IPS DF 6.9 (cell line): ENCODE results near the gene BNC2.

Experiments used
- DNase-seq: peaks from one replicate; pipeline ENCODE4 v3.0.0-alpha.2; 2013; ENCODE audit warnings: low read depth, low spot score
- H3K27ac ChIP-seq: one replicate; pipeline ENCODE4 v1.5.1; 2013; ENCODE audit warnings: low read length, control low read depth
- H3K27me3 ChIP-seq: 2 replicates; pipeline ENCODE4 v1.6.1; 2013; ENCODE audit warnings: mild to moderate bottlenecking, low read length; ENCODE audit not compliant: control insufficient read depth, insufficient read depth
- H3K36me3 ChIP-seq: 2 replicates; pipeline ENCODE4 v1.6.1; 2013; ENCODE audit warnings: low read length; ENCODE audit not compliant: control insufficient read depth, insufficient read depth
- H3K4me1 ChIP-seq: 2 replicates; pipeline ENCODE4 v1.6.1; 2013; ENCODE audit warnings: low read length; ENCODE audit not compliant: control insufficient read depth, insufficient read depth
- H3K4me3 ChIP-seq: 2 replicates; pipeline ENCODE4 v1.5.1; 2013; ENCODE audit warnings: mild to moderate bottlenecking, low read length
- H3K9me3 ChIP-seq: 2 replicates; pipeline ENCODE4 v1.6.1; 2013; ENCODE audit warnings: low read length, inconsistent platforms; ENCODE audit not compliant: control insufficient read depth, insufficient read depth
- WGBS: extraction: QIAGEN DNeasy Blood & Tissue Kit; methylation state at CpG from one replicate; pipeline ENCODE4 v1.1.7; 2013; ENCODE audit warnings: mixed read lengths, missing lambda C conversion rate; ENCODE audit not compliant: insufficient read length, insufficient coverage; 5-methylcytosine and 5-hydroxymethylcytosine counted together

Gene BNC2

DNA sequence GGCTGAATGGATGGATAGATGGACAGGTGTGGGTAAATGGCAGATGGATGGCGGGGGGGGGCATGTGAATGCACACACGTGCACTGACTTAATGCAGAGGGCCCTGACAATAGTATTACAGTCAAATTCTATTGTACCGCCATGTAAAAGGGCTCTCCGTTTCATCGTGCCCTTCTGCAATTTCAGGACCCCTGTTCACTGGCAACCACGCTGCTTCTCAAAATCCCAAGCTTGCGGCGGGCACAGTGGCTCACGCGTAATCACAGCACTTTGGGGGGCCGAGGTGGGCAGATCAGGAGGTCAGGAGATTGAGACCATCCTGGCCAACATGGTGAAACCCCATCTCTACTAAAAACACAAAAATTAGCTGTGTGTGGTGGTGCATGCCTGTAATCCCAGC is 211.4 kb downstream of the BNC2 start:
- no peak overlapping the region for H3K27ac ChIP-seq
- no peaks in the 10 kb centered on the region for H3K9me3 ChIP-seq
- peaks cover 3% of the 10 kb centered on the region; the same call in 1 of the 2 replicates for H3K4me1 ChIP-seq
- DNase-seq, result no peak
- no peaks in the 10 kb centered on the region for H3K27me3 ChIP-seq
- no peak overlapping the region for H3K4me3 ChIP-seq
- no peaks in the 10 kb centered on the region for H3K36me3 ChIP-seq
- no CpG with 5 or more reads among the region's 11 CpGs for WGBS

DNA sequence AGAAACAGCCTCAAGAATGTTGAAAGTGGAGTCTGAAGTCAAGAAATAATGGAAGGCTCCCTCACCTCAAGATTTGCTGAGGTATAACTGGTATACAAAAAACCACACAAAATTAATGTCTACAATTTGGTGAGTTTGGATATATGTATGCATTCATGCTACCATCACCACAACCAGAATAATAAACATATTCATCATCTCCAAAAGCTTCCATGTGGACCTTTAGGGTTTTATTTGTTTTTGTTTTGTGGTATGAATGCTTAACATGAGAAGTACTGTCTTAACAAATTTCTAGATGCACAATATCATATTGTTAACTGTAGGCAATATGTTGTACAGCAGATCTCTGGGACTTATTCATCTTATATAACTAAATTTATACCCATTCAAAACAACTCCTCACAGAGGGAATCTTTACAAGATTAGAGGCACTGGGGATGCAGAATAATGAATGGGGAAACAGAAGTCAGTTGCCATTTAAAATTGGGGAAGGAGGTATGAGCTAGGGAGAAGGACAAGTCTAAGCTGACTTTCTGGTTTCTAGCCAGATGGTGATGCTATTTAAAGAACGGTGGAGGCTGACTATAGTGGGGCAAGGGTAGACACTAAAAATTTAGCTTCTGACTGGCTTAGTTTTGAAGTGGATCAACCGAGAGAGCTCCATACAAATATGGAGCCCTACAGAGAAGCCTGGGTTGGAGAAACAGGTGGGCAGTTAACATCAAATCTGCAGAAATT is 213.9 kb downstream of the BNC2 start:
- no peak for DNase-seq
- no peaks in the 10 kb centered on the region for H3K36me3 ChIP-seq
- WGBS, result no CpG with 5 or more reads among the region's 2 CpGs
- H3K9me3 ChIP-seq, result no peaks in the 10 kb centered on the region
- H3K27me3 ChIP-seq, result no peaks in the 10 kb centered on the region
- H3K4me3 ChIP-seq, result no peak overlapping the region
- peaks cover 7% of the 10 kb centered on the region; the same call in 1 of the 2 replicates for H3K4me1 ChIP-seq
- H3K27ac ChIP-seq, result no peak overlapping the region

DNA sequence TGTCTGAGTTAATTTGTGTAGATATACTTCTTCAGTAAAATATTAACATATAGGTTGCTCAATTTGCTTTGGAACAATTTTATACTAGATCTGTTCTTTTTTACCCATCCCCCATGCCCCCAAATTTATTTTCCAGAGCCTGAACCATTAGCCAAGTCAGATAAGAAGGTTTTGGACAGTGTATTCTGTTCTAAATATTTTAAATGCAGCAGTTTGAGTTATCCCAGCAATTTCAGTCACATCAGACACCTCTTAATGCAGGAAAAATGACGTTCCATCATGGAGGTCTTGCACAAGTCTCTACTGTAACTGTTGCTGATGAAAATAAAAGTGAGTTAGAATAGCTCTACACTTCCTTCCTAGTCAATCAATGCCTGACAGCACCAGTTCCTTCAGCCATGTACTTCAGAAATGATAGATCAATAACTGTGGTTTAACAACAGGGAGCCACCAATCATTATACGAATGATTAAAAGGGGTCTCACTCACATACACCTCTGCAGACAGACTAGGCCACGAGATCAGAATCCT is 215.8 kb downstream of the BNC2 start:
- no peak overlapping the region for H3K4me3 ChIP-seq
- H3K9me3 ChIP-seq, result no peaks in the 10 kb centered on the region
- peaks cover 7% of the 10 kb centered on the region; the same call in 1 of the 2 replicates for H3K4me1 ChIP-seq
- DNase-seq, result no peak
- no peak overlapping the region for H3K27ac ChIP-seq
- no CpG with 5 or more reads among the region's 3 CpGs for WGBS
- no peaks in the 10 kb centered on the region for H3K36me3 ChIP-seq
- no peaks in the 10 kb centered on the region for H3K27me3 ChIP-seq

- no peaks in the 10 kb centered on the region for H3K36me3 ChIP-seq
- no peak overlapping the region for H3K4me3 ChIP-seq
- no peak for DNase-seq
- H3K9me3 ChIP-seq, result no peaks in the 10 kb centered on the region
- no peaks in the 10 kb centered on the region for H3K27me3 ChIP-seq
- no CpG with 5 or more reads among the region's 13 CpGs for WGBS
- peaks cover 7% of the 10 kb centered on the region; the same call in 1 of the 2 replicates for H3K4me1 ChIP-seq
- no peak overlapping the region for H3K27ac ChIP-seq
Observed at GRCh38 chr9:16653491-16654399, 216.7 kb downstream of the BNC2 start.

DNA sequence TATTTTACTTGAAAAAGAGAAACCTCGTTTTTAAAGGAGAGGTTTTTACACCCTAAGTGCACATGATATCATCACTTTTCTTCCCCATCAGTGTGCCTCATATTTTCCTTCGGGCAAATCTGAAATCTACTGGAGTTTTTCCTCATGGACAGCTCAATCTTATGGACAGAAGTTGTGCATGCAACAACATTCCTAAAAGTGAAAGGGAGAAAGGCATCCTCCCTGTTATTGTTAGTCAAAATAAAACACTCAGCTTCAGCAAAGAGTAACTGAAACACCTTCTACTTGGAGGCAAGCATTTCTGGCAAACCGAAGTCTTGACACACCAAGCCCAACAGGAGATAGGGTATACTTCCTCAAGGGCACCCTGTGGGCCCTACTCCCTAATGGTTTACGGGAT is 217.9 kb downstream of the BNC2 start:
- Histone ChIP-seq H3K27me3 (no peaks in the 10 kb centered on the region), H3K36me3 (no peaks in the 10 kb centered on the region), H3K27ac (no peak overlapping the region), H3K4me3 (no peak overlapping the region), H3K4me1 (peaks cover 7% of the 10 kb centered on the region; the same call in 1 of the 2 replicates), H3K9me3 (no peaks in the 10 kb centered on the region)
- no peak for DNase-seq
- WGBS, result no CpG with 5 or more reads among the region's 4 CpGs

DNA sequence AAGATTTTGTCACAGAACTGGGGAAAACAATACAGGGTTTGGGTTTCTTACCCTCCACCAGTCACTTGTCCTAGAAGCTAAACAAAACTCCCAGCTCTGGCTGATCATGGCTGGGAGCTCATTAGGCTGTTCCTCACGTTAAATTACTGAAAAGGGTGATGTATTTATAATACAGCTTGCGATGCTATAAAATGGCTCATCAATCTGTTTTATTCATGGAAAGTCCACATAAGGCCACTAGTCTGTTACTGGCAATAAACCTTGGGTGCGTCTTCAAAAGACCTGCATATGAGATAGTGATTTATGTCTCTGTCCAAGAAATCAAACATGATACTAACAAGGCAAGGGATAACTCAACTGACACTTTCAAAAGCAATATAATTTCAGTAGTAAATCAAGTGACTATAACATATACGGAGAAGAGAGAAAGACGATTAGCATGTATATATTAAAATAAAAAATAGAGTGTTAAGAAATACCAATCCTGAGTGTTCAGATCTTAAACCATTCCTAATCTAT is 219.0 kb downstream of the BNC2 start:
- DNase-seq, result no peak
- Histone ChIP-seq H3K27me3 (no peaks in the 10 kb centered on the region), H3K9me3 (no peaks in the 10 kb centered on the region), H3K4me3 (no peak overlapping the region), H3K36me3 (no peaks in the 10 kb centered on the region), H3K27ac (no peak overlapping the region), H3K4me1 (peaks cover 7% of the 10 kb centered on the region; the same call in 1 of the 2 replicates)
- no CpG with 5 or more reads among the region's 5 CpGs for whole genome bisulfite sequencing

DNA sequence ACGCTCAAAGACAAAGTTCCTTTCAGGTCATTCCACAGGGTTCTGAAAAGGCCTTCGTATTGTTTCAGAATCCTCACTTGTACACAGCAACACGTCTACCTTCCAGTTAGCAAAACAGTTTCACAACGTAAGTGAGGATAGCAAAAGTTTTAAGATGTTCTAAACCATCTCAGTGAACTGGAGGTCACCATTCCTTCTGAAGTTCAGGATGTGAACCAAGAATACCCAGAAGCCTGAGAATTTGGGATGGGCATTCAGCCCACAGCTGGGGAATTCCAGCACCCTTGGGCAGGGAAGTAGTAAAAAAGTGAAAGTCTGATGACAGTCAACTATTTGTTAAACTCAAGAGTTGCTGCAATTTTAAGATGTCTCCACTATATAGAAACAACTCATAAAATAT is 224.5 kb downstream of the BNC2 start:
- no peak overlapping the region for H3K4me3 ChIP-seq
- no peaks in the 10 kb centered on the region for H3K36me3 ChIP-seq
- WGBS, result no CpG with 5 or more reads among the region's 4 CpGs
- DNase-seq, result no peak
- no peaks in the 10 kb centered on the region for H3K4me1 ChIP-seq
- H3K9me3 ChIP-seq, result no peaks in the 10 kb centered on the region
- no peaks in the 10 kb centered on the region for H3K27me3 ChIP-seq
- H3K27ac ChIP-seq, result no peak overlapping the region

DNA sequence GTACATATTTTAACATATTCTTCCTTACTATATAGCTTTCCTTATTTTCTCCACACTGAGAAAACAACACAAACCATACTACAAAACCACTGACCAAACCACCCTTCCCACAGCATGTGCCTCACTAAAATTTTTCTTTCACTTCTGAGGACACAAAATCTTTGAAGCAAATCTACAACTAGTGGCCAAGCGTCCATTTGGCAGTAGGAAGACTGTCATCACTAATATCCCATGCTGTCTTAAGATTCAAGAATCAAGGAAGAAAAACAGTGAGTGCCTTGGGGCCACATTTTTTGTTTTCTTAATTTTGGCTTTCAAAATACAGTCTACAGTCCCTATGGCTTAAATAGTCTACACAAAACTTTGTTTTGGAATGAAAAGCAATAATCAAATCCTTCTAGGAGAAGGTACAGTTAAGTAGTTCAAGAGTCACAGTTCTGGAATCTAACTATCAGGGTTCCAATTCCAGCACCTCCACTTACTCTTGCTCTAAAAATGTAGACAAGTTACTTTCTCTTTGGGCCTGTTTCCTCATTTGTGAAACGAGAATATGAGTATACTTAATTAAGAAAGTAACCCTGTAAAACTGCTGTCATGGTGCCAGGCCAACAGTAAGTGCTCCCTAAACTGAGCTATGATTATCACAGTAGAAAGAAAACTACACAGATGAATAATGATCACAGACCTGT is 227.9 kb downstream of the BNC2 start:
- no CpG with 5 or more reads among the region's 2 CpGs for WGBS
- no peak for DNase-seq
- no peaks in the 10 kb centered on the region for H3K4me1 ChIP-seq

GRCh38 chr9:16640649-16641048 is 229.8 kb downstream of the BNC2 start:
- Histone ChIP-seq H3K36me3 (no peaks in the 10 kb centered on the region), H3K4me1 (0 out of 2 replicates have a peak, but pooled peaks cover 1% of the 10 kb centered on the region), H3K9me3 (no peaks in the 10 kb centered on the region), H3K4me3 (no peak overlapping the region), H3K27me3 (no peaks in the 10 kb centered on the region), H3K27ac (no peak overlapping the region)
- no peak for DNase-seq
- WGBS, result no CpG with 5 or more reads among the region's 2 CpGs

More for the DNA sequence above, 227.9 kb downstream of the BNC2 start:
- Histone ChIP-seq H3K36me3 (no peaks in the 10 kb centered on the region), H3K4me3 (no peak overlapping the region), H3K27ac (no peak overlapping the region), H3K27me3 (no peaks in the 10 kb centered on the region), H3K9me3 (no peaks in the 10 kb centered on the region)

DNA sequence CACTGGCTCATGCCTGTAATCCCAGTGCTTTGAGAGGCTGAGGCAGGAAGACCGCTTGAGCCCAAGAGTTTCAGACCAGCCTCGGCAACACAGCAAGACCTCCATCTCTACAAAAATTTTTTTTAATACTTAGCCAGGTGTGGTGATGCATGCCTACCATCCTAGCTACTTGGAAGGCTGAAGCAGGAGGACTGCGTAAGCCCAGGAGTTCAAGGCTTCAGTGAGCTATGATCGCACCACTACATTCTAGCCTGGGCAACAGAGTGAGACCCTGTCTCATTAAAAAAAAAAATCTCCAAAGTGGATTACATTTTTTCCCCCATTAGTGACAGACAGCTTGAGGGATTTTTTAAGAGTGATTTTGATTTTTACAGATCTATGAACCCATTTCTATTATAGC is 230.8 kb downstream of the BNC2 start:
- WGBS, result no CpG with 5 or more reads among the region's 4 CpGs
- 0 out of 2 replicates have a peak, but pooled peaks cover 1% of the 10 kb centered on the region for H3K4me1 ChIP-seq
- H3K27me3 ChIP-seq, result no peaks in the 10 kb centered on the region
- no peaks in the 10 kb centered on the region for H3K36me3 ChIP-seq
- no peaks in the 10 kb centered on the region for H3K9me3 ChIP-seq
- no peak overlapping the region for H3K4me3 ChIP-seq
- no peak for DNase-seq
- no peak overlapping the region for H3K27ac ChIP-seq
